ENCODE data around the gene C6orf47. TPM values are rescaled to one million over a fixed set of nuclear protein-coding genes. Genes with fewer than 3 reads are reported as not detected.
A peak's percentile ranks its signal among the peaks of the same experiment; 100 is the strongest.

Gene C6orf47
- total and polyA plus RNA-seq, 10 of the 15 experiments (the other 5 are each of a cell fraction or from before 2014, with no cell fraction given): 0.16 to 20.4 (median 17.3) TPM; not detected in 1

- 0 out of 2 replicates have a peak, but pooled peaks have one; percentile 42 for TF ChIP-seq NKRF (conservative IDR thresholded peaks at IDR 0.05)
Measured at GRCh38 chr6:31681135-31681671, 20.6 kb upstream of the C6orf47 start (continued).

- POLR2A ChIA-PET: interaction anchor here (0.6 to 0.7 kb wide), 4 partner anchors 58 to 147 kb away, joined by 3 to 7 read pairs (median 4); partner anchors contain the start of gene HSPA1B
- ATAC-seq: peak; percentile 83
- TF ChIP-seq RAD21 (IDR thresholded peaks at IDR 0.05; ENCODE audit: insufficient read depth, low read depth, low read length): peak; percentile 93
- no peak for TF ChIP-seq RELB (IDR thresholded peaks at IDR 0.05; ENCODE audit: low read depth)
- peak; percentile 5; the same call in 1 of the 2 replicates for TF ChIP-seq RUNX3 (IDR thresholded peaks at IDR 0.05; ENCODE audit: low read length)
- TF ChIP-seq RELA (IDR thresholded peaks at IDR 0.05; ENCODE audit: borderline replicate concordance, partially characterized antibody): no peak
- TF ChIP-seq BHLHE40 (IDR thresholded peaks at IDR 0.05; ENCODE audit: borderline replicate concordance in 1 of 2, low read depth in 2 of 2, low read length in 1 of 2): 0 out of 4 replicates have a peak, but pooled peaks of 1 of the 2 experiments have one; percentile 8
- TF ChIP-seq SPI1 (IDR thresholded peaks at IDR 0.05; ENCODE audit: borderline replicate concordance, insufficient read depth, low read depth, low read length): peak; percentile 21; the same call in 1 of the 2 replicates
- TF ChIP-seq MEF2B (IDR thresholded peaks at IDR 0.05; ENCODE audit: partially characterized antibody, poor library complexity, severe bottlenecking): no peak
- TF ChIP-seq SREBF1 (IDR thresholded peaks at IDR 0.05; ENCODE audit: low read length): no peak
- 0 out of 2 replicates have a peak, but pooled peaks have one; percentile 27 for TF ChIP-seq ZNF592 (IDR thresholded peaks at IDR 0.05)
Measured at GRCh38 chr6:31680226-31681134, 19.9 kb upstream of the C6orf47 start, which contains the start of gene LY6G5C. TSS of gene LY6G5C (minus strand) at chr6:31681067. CDS start at chr6:31680373, 694 bp downstream.

More at GRCh38 chr6:31680226-31681134, 19.9 kb upstream of the C6orf47 start, which contains the start of gene LY6G5C:
- Histone ChIP-seq H3K4me2 (ENCODE audit: control insufficient read depth, insufficient read depth) (peak within 1 kb of the TSS; percentile 87), H3K4me1 (ENCODE audit: control insufficient read depth, insufficient read depth, low read length) (peaks cover 6% of the 10 kb centered on the region), H4K20me1 (ENCODE audit: control insufficient read depth, insufficient read depth) (no peaks in the 10 kb centered on the region), H3K4me3 (peak within 1 kb of the TSS; percentile 71), H3K9me3 (replicated peaks; ENCODE audit: control insufficient read depth, insufficient read depth, low read length) (no peaks in the 10 kb centered on the region), H2AFZ (ENCODE audit: control insufficient read depth, low read depth, low read length) (peak within 1 kb of the TSS; percentile 79), H3K27me3 (replicated peaks in 1 of 2; ENCODE audit: control insufficient read depth in 2 of 2, insufficient read depth in 2 of 2, low read length in 1 of 2) (no peaks in the 10 kb centered on the region), H3K36me3 (ENCODE audit: control insufficient read depth in 2 of 2, insufficient read depth in 2 of 2, low read length in 1 of 2) (no peaks in the 10 kb centered on the region), H3K79me2 (ENCODE audit: control insufficient read depth, insufficient read depth, low read length) (no peaks in the 10 kb centered on the region), H3K9ac (ENCODE audit: control insufficient read depth, insufficient read depth, low read length) (peak within 1 kb of the TSS; percentile 41), H3K27ac (ENCODE audit: control insufficient read depth, insufficient read depth) (peak within 1 kb of the TSS; percentile 15; the same call in 1 of the 2 replicates)
- RAD21 ChIA-PET (ENCODE audit: unreplicated experiment): interaction anchor here (0.7 to 2.5 kb wide), 10 partner anchors 9 to 242 kb away, joined by 3 to 30 read pairs (median 4); partner anchors contain the start of genes ATP6V1G2, DDAH2 and NEU1
- 12% methylated on average over 17 of the region's 17 CpGs for WGBS (ENCODE audit: insufficient coverage, insufficient replicate concordance, low lambda C conversion rate, missing lambda C conversion rate)
- DNase-seq (ENCODE audit: low read depth, low spot score) (no peak), FAIRE-seq (peak; percentile 94)
- no TSS peak for BruUV-seq (replicated peaks)
- in situ Hi-C loops (cut with MboI) (no loop called here), intact Hi-C loops (cut with micrococcal nuclease; ENCODE audit: unreplicated experiment) (loop anchor here (1.0 to 5.0 kb wide), 4 partner anchors 52 to 183 kb away; no protein-coding TSS in a partner anchor)
- CTCF ChIA-PET: interaction anchor here (0.6 to 2.7 kb wide), 31 partner anchors 8 to 272 kb away, joined by 3 to 16 read pairs (median 3); partner anchors contain the start of genes HSPA1A, HSPA1L and LY6G5B
- SMC1A ChIA-PET (ENCODE audit: uncharacterized antibody, unreplicated experiment): interaction anchor here (0.7 to 2.5 kb wide), 8 partner anchors 50 to 243 kb away, joined by 3 to 12 read pairs (median 4); partner anchors contain the start of gene MSH5
